GM19351 (cell line): ENCODE data around the gene KCND1.

Source experiments
- ATAC-seq: cut with Tn5 transposase; IDR thresholded peaks from one replicate; pipeline ENCODE4 v1.9.1; 2021; ENCODE audit warnings: mild to moderate bottlenecking, moderate library complexity; ENCODE audit not compliant: unreplicated experiment

The KCND1 gene

GRCh38 chrX:48939524-48940228, 32.0 kb downstream of the KCND1 start:
- no peak for ATAC-seq

DNA sequence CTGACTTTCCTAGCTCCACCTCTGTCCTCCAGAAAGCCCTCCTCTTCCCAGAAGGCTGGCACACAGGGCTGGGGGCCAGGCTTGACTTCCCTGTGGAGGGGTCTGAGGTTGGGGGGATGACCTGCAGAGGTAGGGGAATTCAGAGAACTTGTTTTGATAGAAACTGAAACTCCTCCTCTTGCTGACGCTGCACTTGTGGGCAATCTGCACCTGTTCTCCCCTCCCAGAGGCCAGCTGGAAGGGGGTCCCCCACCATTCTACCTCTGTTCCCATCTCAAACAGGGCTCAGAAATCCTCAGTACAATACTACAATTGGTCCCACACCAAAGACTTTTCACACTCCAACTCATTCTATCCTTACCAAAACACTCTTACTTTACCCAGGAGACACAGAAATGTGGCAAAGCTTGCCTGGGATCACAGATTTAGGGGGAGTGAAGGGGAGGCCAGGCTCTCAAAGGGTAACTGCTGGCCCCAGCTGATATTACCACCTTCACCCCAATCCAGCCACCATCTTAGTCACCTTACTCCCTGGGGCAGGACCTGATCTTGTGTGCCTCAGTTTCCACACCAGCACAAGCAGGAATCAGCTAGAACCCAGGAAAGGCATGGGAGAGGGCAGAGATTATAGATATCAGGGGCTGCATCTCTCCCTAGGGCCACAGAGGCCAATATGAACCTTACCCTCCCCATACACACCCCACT, 32.8 kb downstream of the KCND1 start:
- peak; percentile 50 for ATAC-seq

DNA sequence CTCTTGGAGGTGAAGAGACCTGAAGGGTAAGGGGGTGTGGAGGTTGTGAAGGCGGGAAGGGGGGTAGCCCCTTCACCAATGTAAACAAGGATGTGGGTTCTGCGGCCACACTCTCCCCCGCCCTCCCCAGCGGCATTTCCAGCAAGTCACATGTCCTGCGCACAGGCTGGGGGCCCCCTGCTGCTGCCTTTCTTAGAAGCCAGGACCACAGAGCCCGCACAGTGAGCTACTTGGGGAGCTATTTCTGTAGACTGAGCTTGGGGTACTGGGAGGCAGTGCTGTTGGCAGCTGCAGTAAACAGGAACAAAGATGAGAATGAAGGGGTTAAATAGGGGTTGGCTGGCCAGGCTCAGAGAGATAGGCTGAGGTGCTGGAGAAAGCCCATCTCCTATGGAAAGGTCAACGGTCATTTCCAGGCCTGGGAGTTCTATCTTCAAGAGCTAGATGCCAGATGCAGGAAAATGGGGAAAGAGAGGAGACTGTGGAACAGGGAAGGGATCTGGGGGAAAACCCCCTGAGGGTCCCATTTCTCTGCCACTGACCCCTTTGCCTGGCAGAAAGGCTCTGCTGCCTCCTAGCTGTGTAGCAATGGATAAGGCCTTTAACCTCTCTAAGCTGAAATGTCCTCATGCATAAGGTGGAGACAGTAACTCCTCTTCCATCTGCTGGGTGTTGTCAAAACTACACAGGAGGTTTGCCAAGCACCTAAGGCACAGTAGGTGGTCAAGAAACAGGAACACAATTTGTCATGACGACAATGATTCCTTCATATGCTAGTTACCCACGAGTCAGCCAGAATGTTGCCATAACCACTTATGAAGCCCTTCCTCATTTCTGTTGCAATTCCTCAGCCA, 34.4 kb downstream of the KCND1 start:
- ATAC-seq: peak; percentile 70

DNA sequence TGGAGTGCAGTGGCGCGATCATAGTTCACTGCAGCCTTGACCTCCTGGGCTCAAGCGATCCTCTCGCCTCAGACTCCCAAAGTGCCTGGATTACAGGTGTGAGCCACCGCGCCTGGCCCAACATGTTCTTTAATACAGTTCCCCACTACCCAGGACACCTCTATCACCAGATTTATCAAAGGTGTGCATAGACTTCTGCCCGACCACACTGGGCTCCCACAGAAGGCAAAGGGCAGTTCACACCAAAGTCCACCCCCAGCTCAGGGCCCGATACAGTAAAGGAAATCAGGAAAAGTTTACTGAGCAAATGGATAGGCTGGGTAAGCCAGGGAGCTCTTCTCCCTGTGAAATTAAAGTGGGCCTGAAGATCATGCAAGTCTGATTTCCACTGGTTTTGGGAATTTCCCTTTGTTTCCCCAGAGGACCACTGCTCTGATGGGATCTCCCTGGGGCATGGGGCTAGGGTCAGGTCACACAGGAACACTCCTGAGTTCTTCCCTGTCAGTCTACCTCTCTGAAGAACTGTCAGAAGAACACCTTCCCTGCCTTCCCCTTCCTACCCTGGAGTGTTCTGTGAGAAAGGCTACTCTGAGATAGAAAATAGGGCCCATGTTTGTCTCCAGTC, 35.1 kb downstream of the KCND1 start:
- ATAC-seq: no peak

DNA sequence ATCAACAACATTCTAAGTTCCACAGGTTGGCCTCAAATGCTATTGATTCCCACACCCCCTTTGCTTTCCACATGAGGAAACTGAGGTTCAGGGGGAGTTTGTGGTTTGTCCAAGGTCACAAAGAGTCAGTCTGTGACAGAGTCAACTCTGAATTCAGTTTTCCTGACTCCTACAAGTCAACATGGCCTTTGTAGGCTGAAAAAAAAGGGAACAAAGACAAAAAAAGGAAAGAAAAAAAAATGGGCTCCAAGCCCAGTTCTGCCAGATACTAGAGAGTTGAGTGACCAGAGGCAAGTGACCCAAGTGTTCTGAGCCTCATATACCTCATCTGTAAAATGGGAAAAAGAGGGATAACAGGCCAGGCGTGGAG, 36.4 kb downstream of the KCND1 start:
- ATAC-seq: no peak

- ATAC-seq: no peak
Observed at GRCh38 chrX:48934581-48935300, 36.9 kb downstream of the KCND1 start.

- ATAC-seq: peak; percentile 32
Observed at GRCh38 chrX:48933757-48934156, 37.9 kb downstream of the KCND1 start.

- no peak for ATAC-seq
Observed at GRCh38 chrX:48927736-48928382, 43.8 kb downstream of the KCND1 start.

- no peak for ATAC-seq
Observed at GRCh38 chrX:48927123-48927522, 44.5 kb downstream of the KCND1 start.

GRCh38 chrX:48924270-48924669, 47.4 kb downstream of the KCND1 start:
- no peak for ATAC-seq

DNA sequence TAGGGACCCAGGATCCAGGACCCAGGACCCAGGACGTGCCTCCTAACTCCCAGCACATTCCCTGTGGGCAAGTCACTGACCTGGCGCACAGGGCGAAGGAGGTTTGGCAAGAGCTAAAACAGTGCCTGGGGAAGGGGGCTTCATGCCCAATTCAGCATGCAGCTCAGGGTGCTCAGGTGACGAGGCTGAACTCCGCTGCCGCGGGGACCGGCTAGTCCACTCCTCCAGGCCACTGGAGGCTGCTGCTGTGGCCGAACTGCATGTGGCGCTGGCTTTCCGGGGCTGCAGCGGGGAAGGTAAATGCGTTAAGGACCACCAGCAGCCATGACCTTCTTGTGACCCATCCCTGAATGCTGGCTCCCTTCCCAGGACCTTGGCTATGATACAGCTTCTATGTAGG, 47.9 kb downstream of the KCND1 start:
- ATAC-seq: no peak

- ATAC-seq: no peak
Observed at GRCh38 chrX:48920718-48921104, 50.9 kb downstream of the KCND1 start.

DNA sequence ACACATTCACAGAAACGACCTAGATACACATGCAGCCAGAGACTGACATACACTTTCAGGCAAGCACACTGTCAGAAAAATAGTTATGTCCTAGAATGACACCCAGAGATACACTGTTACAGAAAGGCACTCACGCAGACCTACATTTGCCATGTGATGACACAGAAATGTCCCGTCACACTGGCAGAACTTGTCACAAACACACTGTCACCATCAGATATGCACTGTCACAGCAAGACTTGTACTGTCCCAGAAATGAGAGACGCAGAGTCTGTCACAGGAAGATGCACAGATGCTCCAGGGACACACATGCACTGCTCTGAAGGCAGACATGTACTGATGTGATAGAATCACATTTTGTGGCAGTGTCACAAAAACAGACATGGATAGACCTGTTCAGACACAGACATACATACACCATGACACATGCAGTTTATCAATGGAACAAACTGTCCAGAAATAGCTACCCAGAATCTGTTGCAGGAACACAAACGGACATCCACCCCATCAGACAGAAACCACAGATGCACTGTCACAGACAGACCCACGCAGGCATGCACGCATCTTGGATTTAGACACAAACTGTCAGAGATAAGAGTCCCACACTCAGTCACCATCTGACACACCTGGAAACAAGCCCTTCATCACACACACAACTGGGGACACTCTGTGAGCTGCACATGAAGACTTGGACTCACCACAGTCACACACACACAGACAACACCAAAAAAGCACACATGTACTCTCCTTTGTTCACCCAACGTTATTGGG, 51.5 kb downstream of the KCND1 start:
- no peak for ATAC-seq

- peak; percentile 24 for ATAC-seq
Observed at GRCh38 chrX:48919360-48919841, 52.2 kb downstream of the KCND1 start.

DNA sequence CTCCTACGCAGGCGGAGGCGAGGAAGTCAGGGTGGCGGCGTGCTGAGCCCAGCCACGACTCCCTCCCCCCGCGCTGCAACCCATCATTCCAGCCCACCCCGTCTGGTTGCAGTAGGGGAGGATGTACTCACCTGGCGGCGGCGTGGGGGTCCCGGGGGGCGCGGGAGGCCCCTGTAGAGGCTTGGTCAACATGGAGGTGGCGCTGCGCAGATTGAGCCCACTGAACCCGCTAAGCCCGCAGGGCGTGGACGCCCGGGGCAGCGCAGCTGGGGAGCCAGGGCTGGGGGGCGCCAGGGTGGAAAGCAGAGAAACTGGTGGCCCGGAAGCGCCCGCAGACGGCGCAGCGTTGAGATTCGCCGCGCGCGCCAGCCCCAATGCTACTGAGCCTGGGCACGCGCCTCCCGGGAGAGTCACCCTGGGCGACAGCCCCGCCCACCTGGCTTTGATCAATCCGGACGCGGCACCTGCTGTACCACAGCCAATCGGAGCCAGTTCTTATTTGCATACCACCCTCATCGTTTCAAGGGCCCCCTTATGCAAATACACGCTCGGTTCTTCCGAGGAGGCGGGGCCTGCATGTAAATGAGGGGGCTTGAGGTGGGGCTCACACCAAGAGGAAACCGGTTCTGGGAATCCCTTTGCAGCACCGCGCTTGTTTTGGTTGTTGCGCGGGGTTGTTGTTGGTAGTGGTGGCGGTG, 52.9 kb downstream of the KCND1 start, which contains the start of gene PIM2:
TSS of gene PIM2 (minus strand) at position 382 of the 698 bp plus-strand sequence. CDS start at position 192, 190 bp downstream.
- peak; percentile 70 for ATAC-seq

DNA sequence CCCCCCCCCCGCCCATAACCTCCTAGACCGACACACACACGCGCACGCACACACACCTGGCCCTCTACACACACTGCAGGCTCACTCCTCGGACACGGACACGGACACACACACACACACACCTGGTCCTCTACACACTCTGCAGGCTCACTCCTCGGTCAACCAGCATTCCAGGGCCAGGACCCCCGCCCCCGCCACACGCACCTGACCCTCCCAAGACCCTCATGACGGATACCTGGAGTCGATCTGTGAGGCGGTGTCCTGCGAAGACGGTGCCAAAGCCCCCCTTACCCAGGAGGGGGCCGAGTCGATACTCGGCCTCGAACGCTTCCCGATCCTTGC, 53.4 kb downstream of the KCND1 start:
- no peak for ATAC-seq

- peak; percentile 46 for ATAC-seq
Observed at GRCh38 chrX:48917139-48918001, 54.3 kb downstream of the KCND1 start.
